Activated T-helper 1 cell treated with anti-CD3 and anti-CD28 coated beads, Interleukin-2, amount 50 U/mL, for 16 hours (primary cell): Measurements from ENCODE around the gene MYRF.

Source experiments
- DNase-seq, 2 donors: peaks; one replicate each; pipeline ENCODE4 v3.0.0-alpha.2; 2020; ENCODE audit warnings: low read depth in 1 of 2, low spot score in 1 of 2

The MYRF gene

DNA sequence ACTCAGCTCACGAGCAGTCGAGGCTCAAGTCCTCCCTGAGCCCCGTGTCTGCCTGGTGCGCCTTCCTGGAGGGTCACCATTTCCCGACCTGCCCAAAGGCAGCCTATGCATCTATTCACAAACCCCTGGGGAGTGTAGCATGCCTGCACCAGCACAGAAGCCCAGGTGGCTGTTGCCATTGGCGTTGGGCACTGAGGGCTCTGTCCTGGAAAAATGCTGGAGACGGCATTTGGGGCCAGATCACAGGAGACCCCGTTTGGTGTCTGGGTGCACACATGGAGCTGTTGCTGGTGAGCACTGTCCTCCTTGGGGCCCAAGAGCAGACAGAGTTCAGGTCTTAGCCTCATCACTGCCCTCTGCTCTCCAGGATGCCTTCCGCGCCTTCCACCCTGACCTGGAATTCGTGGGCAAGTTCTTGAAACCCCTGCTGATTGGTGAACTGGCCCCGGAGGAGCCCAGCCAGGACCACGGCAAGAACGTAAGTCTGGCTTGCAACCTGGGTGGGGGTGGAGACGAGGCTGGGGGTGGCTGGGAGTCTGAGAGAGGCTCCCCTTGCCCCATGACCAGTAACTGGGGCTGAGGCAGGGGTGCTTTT is 85.1 kb downstream of the MYRF start:
- DNase-seq = no peak
